Mesothelial cell of epicardium (in vitro differentiated cells): ENCODE measurements around the gene C20orf96. TPM values are rescaled to one million over a fixed set of nuclear protein-coding genes. Genes with fewer than 3 reads are reported as not detected.
A peak's percentile ranks its signal among the peaks of the same experiment; 100 is the strongest.

ENCODE experiments used
- DNase-seq, 2 experiments: peaks; one replicate each; pipeline ENCODE4 v3.0.0; 2021; ENCODE audit warnings: low spot score in 2 of 2; ENCODE audit not compliant: unreplicated experiment in 2 of 2
- H3K27ac Mint-ChIP-seq: 2 replicates; pipeline ENCODE4 v1.8.0; 2021; ENCODE audit warnings: mixed read lengths
- H3K27me3 Mint-ChIP-seq: 2 replicates; pipeline ENCODE4 v1.8.0; 2021; ENCODE audit warnings: low read depth, mixed read lengths
- H3K36me3 Mint-ChIP-seq: 2 replicates; pipeline ENCODE4 v1.8.0; 2021; ENCODE audit warnings: mixed read lengths
- H3K4me1 Mint-ChIP-seq: 2 replicates; pipeline ENCODE4 v1.8.0; 2021; ENCODE audit warnings: mixed read lengths
- H3K4me3 Mint-ChIP-seq: 2 replicates; pipeline ENCODE4 v1.8.0; 2021; ENCODE audit warnings: mild to moderate bottlenecking, moderate library complexity, mixed read lengths
- H3K9me3 Mint-ChIP-seq: 2 replicates; pipeline ENCODE4 v1.8.0; 2021; ENCODE audit warnings: mixed read lengths
- total RNA-seq: library from RNA; stranded (reverse); gene quantifications from 3 replicates; pipeline ENCODE4 v1.2.1, GENCODE V29; 2021
- TF ChIP-seq, protein P1 (sequence below): fragments of 200-600 bp; sonication (generic); IDR thresholded peaks from one replicate; pipeline ENCODE4 v1.5.0; 2021; ENCODE audit warnings: antibody characterized with exemption; ENCODE audit not compliant: unreplicated experiment

The C20orf96 gene
- total RNA-seq, 1 donor from 2014 or later: 52.8 TPM

DNA sequence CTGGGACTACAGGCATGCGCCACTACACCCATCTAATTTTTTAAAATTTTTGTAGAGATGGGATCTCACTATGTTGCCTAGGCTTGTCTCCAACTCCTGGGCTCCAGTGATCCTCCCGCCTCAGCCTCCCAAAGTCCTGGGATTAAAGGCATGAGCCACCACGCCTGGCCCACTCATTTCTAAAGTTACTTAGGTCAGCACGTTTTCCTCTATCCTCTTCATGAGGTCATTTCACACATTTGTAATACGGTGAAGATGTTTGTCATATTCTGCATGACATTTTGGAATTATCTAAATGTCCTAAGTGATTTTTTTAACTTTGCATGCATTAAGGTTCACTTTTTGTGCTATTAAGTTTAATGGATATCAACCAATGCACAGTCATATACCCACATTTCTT, 22.9 kb upstream of the C20orf96 start:
- H3K4me1 Mint-ChIP-seq: peaks cover 27% of the 10 kb centered on the region
- H3K36me3 Mint-ChIP-seq: peaks cover 3% of the 10 kb centered on the region
- H3K9me3 Mint-ChIP-seq: no peaks in the 10 kb centered on the region
- H3K27ac Mint-ChIP-seq: no peak overlapping the region
- H3K27me3 Mint-ChIP-seq: no peaks in the 10 kb centered on the region
- TF ChIP-seq, protein P1, sequence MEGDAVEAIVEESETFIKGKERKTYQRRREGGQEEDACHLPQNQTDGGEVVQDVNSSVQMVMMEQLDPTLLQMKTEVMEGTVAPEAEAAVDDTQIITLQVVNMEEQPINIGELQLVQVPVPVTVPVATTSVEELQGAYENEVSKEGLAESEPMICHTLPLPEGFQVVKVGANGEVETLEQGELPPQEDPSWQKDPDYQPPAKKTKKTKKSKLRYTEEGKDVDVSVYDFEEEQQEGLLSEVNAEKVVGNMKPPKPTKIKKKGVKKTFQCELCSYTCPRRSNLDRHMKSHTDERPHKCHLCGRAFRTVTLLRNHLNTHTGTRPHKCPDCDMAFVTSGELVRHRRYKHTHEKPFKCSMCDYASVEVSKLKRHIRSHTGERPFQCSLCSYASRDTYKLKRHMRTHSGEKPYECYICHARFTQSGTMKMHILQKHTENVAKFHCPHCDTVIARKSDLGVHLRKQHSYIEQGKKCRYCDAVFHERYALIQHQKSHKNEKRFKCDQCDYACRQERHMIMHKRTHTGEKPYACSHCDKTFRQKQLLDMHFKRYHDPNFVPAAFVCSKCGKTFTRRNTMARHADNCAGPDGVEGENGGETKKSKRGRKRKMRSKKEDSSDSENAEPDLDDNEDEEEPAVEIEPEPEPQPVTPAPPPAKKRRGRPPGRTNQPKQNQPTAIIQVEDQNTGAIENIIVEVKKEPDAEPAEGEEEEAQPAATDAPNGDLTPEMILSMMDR: no peak
- DNase-seq: no peak
- no peak overlapping the region for H3K4me3 Mint-ChIP-seq

DNA sequence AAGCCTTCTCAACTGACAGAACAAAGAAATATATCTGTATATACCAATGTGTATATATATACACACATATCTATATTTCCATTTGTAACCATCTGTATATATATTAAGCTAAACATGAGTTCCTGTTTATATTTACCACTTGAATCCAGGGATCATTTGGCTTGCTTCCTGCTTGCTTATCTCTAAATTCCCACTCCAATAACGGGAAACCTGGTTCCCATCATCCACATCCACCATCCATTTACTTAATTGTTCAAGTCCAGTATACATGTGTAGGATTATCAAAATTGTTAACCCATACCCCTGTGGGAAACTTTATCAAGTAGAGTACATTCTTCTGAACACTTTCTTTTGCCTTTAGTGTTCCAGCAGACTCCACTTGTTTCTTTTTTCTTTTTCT, 22.3 kb upstream of the C20orf96 start:
- no peak for DNase-seq
- H3K27me3 Mint-ChIP-seq: no peaks in the 10 kb centered on the region
- no peaks in the 10 kb centered on the region for H3K9me3 Mint-ChIP-seq
- TF ChIP-seq, protein P1: no peak
- H3K36me3 Mint-ChIP-seq: peaks cover 3% of the 10 kb centered on the region
- peaks cover 32% of the 10 kb centered on the region for H3K4me1 Mint-ChIP-seq
- H3K4me3 Mint-ChIP-seq: no peak overlapping the region
- H3K27ac Mint-ChIP-seq: no peak overlapping the region

DNA sequence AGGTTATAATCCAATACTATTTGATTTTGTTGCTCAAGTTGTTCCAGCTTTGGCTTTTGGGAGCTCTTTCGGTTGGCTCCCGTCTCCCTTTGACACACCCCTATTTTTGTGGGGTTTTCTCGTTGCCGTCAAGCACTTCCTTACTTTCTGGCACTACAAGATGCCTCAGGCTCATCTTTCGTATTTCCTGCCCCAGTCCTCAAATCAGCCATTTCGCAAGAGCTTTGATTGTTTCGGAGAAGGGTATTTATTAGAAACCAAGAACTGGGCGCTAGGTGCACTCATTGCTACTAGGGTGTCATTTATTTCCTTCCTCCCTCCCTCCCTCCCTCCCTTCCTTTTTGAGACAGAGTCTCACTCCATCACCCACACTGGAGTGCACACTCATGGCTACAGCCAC, 21.5 kb upstream of the C20orf96 start:
- TF ChIP-seq, protein P1: no peak
- no peak for DNase-seq
- Mint-ChIP-seq H3K27me3 (no peaks in the 10 kb centered on the region), H3K36me3 (peaks cover 3% of the 10 kb centered on the region), H3K4me3 (no peak overlapping the region), H3K9me3 (no peaks in the 10 kb centered on the region), H3K27ac (peak overlapping the region; percentile 50), H3K4me1 (peaks cover 33% of the 10 kb centered on the region)

DNA sequence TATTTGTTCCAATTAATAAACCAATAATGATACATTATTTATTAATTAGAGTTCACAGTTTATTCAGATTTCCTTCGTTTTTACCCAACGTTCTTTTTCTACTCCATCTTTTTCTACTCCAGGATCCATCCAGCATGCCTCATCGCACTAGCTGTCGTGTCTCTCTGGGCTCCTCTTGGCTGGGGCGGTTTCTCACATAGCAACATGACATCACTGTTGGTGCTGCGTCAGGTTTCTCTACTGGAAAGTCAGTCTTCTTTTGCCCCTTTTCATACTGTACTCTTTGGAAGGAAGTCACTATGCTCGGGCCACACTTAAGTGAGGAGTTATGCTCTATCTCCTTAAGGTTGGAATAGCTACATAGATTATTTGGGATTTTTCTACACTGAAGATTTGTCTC, 21.1 kb upstream of the C20orf96 start:
- DNase-seq: no peak
- H3K4me3 Mint-ChIP-seq: no peak overlapping the region
- no peak overlapping the region for H3K27ac Mint-ChIP-seq
- TF ChIP-seq, protein P1: no peak
- H3K27me3 Mint-ChIP-seq: no peaks in the 10 kb centered on the region
- no peaks in the 10 kb centered on the region for H3K9me3 Mint-ChIP-seq
- peaks cover 3% of the 10 kb centered on the region for H3K36me3 Mint-ChIP-seq
- H3K4me1 Mint-ChIP-seq: peaks cover 33% of the 10 kb centered on the region

DNA sequence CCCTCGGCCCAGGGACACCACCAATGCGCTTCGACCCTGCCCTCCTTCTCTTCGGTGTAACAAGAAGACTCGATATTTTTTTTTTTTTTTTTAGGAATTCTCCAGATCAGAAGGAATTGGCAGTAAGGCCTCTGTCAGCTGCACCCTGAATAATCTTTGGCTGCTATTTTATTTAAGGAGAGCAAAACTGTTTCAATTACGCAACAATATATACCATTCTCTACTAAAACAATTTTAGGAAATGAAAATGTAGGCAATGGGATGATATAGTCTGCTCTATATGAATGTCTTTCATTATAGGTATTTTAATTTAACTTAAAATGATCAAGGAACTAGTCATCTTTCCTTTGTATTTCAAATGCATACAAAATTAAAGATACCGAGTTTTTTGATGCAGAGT, 20.1 kb upstream of the C20orf96 start:
- no peaks in the 10 kb centered on the region for H3K36me3 Mint-ChIP-seq
- peak overlapping the region; percentile 98 for H3K27ac Mint-ChIP-seq
- H3K4me3 Mint-ChIP-seq: peak overlapping the region; percentile 72
- peaks cover 33% of the 10 kb centered on the region for H3K4me1 Mint-ChIP-seq
- H3K27me3 Mint-ChIP-seq: no peaks in the 10 kb centered on the region
- TF ChIP-seq, protein P1: no peak
- DNase-seq: no peak
- no peaks in the 10 kb centered on the region for H3K9me3 Mint-ChIP-seq
